Stimulated activated naive CD8-positive, alpha-beta T cell treated with anti-CD3 and anti-CD28 coated beads, Interleukin-15, Interleukin-2, amounts not matched to agents 100 U/mL and 50 U/mL, for 24 hours (primary cell): Measurements from ENCODE around the gene BLOC1S3.

Source experiments
- ATAC-seq: fragments of 150-1000 bp; cut with Tn5 transposase; one replicate; pipeline ENCODE4 v1.10.0; 2021
- DNase-seq: peaks from one replicate; pipeline ENCODE4 v3.0.0; 2021

Gene BLOC1S3

DNA sequence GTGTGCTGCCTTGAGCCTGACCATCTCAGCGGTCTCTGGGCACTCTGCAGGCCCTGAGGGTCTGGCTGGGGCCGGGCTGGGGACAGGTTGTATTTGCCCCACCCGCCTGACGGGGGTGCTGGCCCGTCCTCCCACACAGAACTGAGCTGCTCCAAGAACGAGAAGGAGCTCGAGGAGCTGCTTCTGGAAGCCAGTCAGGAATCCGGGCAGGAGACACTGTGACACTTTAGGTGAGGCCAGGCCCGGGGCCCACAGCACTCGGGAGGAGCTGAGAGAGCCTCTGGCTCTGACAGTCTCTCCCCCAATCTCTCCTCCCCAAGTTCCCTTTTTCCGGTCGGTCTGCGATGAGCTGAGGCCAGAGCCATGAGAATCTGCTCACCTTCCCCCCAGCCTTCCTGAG lies 32.3 kb upstream of the BLOC1S3 start:
- ATAC-seq (no peak), DNase-seq (no peak)

DNA sequence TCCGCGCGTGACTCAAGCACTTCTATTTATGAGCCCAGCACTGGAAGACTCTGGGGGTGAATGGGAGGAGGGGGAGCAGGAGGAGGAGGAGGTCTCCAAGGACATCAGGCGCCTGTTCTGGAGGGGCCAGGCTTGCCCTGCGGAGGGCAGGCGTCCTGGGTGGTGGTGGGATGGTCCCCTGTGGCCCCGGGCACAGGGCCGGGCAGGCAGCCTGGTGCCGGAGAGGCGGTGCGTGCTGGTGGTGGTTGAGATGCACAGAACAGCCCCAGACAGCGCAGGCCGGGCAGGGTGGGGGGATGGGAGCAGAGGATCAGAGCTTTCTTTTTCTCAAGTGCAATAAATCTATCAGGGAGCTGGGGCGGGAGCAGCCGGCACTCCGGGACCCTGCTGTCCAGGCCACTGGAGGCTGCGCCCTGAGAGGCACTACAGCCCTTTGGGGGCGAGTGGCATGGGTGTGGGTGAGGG lies 31.8 kb upstream of the BLOC1S3 start:
- no peak for ATAC-seq
- DNase-seq = no peak

DNA sequence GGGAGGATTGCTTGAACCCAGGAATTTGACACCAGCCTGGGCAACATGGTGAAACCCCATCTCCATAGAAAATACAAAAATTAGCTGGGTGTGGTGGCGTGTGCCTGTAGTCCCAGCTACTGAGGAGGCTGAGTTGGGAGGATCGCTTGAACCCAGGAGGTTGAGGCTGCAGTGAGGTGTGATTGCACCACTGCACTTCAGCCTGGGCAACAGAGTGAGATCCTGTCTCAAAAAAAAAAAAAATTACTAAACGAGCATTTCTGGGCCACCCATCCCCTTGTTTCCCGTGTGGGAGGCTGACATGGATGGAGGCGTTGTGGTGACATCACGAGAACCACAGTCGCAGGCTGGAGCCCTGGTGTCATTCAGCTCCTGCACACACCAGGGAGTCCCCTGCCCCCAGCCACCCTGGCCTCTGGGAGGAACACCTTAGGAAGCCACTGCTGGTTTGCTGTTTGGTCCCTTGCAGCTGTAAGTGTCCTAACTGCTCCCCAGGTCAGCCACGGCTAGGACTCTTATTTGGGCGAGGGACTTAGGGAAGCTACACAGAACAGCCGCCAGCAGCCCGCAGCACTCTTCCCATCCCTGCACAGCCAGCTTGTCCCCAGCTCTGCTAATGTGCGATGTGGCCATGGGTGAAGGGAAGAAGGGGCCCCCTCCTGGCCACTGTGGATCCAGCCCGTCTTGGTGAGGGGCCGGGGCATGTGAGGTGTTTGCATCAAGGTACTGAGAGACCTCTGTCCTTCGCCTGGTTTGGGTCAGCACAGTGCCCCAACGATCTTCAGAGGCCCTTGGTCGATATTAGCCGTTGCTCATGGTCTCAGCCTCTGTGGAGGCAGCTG lies 30.5 kb upstream of the BLOC1S3 start:
- DNase-seq (no peak), ATAC-seq (no peak)

DNA sequence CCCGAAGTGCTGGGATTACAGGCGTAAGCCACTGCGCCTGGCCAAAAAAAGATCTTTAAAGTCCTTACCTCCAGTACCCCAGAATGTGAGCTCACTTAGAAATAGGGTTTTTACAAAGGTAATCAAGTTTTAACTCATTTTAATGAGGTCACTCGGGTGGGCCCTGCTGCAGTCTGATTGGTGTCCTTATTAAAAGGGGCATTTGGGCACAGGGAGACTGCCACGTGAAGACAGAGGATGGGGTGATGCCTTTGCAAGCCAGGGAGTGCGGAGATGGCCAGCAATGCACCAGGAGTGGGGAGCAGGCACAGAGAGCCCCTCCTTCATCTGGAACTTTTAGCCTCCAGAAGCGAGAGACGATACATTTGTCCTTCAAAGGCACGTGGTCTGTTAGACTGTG lies 29.5 kb upstream of the BLOC1S3 start:
- ATAC-seq = no peak
- DNase-seq = no peak

DNA sequence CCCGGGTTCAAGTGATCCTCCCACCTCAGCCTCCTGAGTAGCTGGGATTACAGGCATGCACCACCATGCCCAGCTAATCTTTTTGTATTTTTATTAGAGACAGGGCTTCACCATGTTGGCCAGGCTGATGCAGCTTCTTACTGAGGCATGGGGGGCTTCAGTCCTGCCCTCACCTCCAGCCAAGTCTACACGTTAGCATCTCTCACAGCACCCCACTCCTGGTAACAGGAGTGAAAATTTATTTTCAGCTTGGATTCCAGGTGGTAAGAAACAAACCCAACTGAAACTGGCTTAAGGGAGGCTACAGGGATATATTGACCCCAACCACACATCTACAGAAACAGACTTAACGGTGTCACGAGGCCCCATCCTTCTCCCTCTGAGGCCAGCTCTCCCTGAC lies 28.4 kb upstream of the BLOC1S3 start:
- ATAC-seq (no peak), DNase-seq (no peak)

DNA sequence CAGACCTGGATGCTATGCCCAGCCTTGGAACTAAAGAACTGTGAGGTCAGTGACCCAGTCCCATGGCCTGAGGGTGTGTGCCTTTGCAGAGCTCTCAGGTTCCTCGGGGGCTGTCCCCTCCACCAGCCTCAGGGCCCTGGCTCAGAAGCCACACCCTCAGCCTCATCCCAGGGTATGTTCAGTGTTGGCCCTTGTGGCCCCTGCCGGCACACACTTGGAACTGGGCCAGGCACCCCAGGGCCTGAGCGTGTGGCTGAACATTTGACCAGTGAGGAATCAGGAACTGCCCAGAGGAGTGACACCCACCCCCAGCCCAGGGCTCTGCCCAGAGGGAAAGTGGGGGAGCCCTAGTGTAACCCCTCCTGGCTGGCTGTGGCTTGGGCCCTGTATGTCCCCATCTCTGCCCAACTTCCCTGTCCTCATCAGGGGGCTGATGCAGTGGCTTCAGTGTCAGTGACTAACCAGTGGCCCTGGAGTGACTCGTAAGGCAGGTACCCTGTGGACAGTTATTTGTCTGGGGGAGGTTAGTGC lies 27.8 kb upstream of the BLOC1S3 start:
- ATAC-seq (no peak), DNase-seq (no peak)

DNA sequence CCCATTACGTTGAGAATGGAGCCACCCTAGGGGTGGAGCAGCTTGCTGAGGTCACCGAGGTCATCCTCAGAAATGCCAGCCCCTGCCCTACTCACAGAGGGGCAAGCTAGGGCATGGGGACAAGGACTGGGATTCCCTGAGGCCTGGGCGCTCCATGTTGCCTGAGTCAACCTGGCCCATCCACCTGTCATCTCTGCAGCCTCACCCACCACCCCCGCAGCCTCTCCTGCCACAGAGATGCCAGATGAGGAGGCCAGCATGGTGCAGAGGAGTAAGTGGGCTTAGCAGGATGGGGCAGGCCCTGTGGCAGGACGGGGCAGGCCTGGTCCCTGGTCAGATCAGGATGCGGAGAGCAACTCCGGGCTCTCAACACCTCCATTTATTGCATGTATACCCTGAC lies 27.3 kb upstream of the BLOC1S3 start:
- ATAC-seq (no peak), DNase-seq (no peak)

DNA sequence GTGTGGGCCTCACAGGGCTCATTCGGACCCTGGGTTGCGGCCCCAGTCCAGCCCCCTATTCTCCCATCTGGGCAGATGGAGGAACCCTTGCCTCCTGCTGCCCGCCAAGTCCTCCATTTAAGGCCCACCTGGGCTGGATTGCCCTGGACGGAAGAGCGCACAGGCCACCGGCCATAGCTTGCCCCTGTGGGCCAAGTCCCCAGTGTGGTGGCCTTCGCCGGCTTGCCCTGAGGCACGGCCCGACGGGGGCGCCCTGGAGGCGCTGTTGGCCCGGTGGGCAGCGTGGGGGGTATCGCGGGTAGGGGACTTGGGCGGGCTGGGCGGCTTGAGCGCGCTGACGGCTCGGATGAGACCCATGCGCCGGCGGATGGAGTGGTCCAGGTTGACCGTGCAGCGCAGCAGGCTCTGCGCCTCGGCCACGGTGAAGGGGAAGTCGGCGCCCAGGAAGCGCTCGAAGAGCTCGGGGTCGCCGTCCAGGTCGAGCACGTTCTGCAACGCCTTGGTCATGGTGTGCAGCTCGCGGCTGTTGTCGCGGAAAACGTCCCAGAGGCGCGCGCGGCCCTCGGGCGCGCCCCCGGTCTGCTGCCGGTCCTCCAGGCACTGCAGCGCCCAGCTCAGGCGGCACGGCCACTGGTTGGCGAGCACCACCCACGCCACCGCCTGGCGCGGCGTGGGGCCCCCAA lies 26.6 kb upstream of the BLOC1S3 start:
- ATAC-seq (no peak), DNase-seq (no peak)

DNA sequence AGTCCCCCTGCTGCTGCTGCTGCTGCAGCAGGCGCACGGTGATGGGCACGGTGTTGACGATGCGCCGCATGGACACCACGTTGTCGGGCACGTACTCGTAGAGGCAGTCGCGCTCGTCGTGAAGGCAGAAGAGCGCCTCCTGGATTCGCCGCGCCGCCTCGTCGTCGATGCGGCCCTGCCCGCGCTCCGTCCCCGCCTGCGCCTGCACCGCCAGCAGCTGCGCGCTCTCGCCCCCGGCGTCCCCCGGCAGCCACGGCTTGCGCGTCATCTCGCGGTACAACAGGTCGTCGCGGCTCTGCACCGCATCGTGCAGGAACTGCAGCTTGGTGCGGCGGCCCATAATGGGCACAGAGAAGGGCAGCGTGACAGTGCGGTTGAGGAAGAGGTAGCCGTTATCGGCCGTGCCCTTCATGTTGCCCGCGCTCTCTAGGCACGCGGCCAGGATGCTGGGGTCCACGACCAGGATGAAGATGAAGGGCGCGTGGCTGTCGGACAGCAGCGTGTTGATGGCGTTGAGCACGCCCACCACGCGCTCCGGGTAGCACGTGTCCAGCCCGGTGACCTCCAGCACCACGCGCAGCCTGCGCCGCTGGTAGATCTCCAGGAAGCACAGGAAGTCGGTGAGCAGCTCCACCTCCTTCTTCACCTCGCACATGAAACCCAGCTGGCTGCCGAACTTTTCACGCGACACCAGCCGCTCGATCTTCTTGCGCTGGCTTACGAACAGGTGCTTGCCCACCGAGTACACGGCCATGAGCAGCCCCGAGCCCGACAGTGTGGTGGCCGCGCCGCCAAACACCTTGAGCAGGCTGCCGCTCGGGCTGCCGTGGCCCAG lies 25.9 kb upstream of the BLOC1S3 start:
- ATAC-seq (peak; percentile 21), DNase-seq (peak; percentile 51)

DNA sequence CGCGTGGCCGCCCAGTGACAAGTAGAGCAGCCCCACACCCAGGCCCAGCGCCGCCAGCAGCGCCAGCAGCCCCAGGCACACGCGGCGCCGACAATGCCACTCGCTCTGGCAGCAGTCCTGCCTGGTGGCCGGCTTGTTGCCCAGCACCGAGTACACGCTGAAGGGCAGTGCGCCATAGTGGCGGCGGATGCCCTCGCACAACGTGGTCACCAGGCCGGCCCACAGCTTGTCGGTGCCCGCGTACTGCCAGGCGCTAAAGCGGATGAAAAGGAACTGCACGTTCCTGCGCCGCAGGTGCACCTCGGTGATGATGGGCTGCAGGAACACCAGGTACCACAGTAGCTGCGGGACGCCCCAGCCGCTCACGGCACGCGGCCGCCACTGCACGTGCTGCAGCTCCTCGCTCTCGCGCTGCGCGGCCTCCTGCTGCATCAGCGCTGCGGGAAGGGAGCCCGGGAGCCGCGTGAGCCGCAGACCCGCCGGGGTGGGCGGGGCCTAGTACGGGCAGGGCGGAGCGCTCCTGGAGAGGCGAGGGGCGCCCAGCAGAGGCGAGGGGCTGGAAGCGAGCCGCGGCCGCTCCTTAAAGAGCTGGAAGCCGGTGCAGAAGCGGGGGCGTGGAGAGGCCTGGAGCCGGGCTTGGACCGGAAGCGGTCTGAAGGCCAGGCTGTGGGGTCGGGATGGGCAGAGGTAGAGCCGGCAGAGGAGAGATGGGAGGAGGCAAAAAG lies 25.1 kb upstream of the BLOC1S3 start:
- DNase-seq = peak; percentile 51
- ATAC-seq = peak; percentile 7

DNA sequence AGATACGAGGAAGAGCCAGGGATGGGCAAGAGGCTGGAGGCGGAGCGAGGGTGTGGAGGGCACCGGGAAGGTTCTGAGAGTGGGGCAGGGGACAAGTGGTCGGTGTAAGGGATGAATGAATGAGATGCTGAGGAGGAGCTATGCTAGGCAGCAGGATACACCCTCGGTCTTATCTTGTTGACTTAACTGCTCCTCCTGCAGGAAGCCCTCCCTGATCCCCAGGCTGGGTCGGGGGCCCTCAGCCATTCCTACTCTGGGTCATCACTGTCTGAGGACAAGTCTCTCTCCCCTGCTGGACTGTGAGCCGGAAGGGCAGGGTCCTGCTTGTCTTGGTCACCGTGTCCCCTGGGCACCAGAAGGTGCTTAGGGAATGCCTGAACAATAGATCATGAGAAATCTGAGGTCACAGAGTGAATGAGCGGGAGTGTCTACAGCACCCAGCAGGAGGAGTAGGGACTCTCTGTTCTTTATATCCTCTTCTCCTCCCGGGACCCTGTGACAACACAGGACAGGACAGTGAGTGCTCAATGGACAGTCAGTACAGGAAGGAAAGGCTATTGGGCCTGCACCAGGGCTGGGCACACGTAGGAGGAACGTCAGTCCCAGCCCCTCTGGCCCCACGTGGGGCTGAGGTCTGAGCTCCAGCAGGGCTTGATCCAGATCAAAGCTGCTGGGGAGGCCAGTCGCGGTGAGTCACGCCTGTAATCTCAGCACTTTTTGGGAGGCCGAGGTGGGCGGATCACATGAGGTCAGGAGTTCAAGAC lies 24.3 kb upstream of the BLOC1S3 start:
- DNase-seq = peak; percentile 33
- ATAC-seq = no peak

DNA sequence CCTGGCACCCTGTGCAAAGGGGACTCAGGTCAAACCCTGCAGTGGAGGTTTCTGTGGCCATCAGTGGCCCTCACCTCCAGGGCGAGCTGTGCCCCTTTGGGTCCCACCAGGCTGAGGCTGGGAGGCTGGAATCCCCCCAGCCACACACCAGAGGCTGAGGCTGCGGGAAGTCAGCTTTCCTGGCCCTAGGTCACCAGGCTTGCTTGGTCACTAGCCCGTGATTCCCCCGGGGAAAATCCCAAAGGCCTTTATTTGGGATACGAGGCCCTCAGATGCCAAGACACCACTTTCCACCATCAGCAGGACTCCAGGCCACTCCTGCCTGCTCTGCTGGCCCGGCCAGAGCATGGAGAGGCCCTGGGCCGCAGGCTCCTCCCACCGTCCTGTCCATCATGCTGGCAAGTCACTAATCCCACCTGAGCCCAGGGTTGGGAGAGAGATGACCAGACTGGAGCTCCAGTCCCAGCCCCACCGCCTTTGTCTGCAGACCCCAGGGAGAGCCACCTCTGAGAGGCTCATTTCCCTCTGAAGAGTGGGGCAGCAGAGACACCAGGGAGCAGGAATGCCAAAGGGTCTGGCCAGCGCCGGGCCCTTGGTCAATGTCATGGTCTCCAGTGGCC lies 22.5 kb upstream of the BLOC1S3 start:
- DNase-seq (no peak), ATAC-seq (no peak)

DNA sequence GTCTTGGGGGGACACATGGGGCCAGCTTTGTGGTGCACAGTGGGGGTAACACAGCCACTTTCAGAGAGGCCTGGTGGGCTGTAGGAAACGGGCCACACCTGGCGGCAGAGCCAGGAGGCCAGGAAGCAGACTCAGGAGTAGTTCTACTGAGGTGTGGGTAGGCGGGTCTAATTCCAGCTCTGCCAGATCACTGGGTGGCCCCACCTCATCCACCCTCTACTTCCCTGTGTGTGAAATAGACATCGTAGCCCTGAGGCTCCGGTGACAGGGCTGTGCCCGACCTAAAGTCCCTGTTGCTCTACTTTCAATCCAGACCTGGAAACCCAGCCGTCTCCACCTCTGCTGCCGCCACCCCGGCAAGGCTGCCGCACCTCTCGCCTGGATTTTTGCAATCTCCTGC lies 21.8 kb upstream of the BLOC1S3 start:
- DNase-seq (no peak), ATAC-seq (no peak)

DNA sequence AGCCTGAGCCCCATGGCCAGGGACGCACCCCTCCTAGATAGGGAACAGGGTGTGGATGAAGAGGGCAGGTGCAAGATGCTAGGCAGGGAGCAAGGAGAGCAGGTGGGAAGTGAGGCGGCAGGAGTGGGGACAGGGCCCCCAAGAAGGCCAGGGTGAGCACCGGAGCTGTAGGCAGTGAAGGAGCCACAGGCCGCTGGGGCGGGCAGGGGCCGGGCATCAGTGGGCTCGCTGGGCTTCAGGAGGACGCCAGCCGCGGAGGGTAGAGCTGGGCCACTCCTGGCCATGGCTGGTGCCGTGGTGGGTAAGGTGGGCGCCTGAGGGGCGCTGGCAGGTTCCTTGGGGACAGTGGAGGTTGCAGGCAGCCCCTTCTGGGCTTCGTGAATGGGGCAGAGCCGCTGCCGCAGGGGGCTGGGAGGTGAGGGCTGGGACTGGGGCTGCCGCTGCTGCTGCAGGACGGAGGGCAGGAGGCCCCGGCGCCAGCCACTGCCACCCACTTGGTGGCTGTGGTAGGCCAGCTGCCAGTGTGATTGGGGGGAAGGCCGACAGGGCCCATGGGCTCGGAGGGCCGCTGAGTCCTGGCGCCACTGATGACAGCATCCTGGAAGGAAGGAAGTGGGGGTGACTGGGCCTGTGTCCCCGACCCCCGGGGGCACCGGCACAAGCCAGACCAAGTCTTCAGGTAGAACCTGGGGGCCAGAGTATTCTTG lies 19.9 kb upstream of the BLOC1S3 start:
- DNase-seq (no peak), ATAC-seq (no peak)

DNA sequence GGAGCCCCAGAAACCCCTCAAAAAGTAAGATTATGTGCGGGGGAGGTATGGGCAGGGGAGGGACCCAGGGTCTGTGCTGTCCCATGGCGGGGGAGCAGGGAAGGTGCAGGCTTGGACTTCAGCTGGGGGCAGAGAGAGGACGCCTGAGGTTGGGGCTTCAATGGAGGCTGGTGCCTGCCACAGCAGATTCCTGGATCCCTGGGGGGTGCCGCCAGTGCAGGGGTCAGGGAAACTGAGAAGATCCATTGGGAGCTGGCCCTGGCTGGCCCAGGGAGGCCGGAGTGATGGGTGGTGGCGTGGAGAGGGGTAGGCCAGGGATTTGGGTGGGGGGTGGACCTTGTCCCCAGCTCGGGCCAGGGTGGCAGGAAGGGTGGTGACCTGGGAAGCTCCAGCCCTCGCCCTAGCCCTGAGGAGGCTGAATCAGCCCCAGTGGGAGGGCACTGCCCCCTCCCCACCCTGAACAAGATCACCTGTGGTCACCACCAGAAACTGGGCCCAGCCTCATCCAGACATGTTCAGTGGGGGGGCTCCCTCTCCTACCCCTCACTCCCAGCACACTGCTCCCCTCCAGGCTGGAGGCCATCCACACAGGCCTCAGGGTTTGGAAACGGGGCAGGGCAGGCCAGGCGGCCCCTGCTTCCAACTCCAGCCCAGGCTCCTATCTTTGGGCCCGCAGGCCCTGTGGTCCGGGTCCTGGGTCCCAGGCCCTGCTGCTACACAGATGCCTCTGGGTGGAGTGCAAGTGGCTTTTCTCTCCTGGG lies 19.2 kb upstream of the BLOC1S3 start:
- DNase-seq = no peak
- ATAC-seq = no peak

DNA sequence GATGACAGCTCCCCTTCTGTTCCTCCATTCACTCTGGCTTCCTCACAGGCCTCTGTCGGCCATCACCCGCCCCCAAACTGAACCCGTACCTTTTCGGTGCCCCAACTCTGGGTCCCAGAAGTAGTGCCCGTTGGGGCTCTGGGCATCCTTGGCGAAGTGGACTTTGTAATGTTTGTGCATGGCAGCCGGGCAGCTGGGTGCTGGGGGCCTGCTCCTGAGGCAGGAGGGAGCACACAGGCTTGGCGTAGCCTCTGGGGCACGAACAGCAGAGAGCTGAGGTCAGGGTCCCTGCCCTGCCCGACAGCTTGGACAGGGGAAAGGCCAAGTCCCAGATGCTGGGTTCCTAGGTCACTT lies 18.6 kb upstream of the BLOC1S3 start:
- ATAC-seq (no peak), DNase-seq (no peak)

DNA sequence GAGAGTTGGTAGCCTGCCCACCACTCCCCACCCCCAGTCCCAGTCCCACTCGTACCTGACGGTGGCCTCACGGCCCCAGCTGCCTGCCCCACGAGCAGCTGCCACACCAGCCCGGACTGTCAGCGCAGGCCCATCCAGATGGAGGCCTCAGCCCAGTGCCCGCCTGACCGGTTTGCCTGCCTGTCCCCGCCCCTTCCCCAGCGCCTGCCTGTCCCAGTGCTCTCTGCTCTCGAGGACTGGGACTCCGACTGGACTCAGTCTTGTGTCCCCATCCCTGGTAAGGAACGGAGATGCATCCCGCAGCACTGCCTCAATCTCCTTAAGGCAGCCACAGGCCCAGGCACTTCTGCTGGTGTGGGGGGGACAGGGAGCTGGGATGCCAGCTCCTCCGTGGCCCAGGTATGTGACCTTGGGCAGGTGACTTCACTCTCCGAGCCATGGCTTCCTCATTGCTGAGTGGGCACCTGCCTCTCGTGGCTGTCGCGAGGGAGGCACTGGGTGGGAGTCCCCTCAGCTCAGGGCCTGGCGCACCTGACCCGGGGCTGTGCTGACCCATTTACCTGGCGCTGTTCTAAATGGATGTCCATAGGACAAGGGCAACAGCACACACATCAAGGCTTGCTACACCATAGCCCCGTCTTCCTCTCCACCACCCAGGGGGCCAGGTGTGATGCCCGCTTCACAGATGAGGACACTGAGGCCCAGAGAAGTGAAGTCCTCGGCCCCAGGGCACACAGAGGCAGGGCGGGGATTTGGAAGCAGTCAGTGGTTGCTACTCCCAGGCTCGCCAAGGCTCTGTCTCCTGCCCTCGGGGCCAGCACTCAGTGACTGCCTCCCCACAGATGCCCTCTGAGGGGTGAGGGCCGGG lies 17.5 kb upstream of the BLOC1S3 start, which contains the start of gene NKPD1:
NKPD1 (minus strand) TSS at position 113 of the 868 bp plus-strand sequence. CDS start 832 bp downstream, outside the sequence.
- no peak for DNase-seq
- no peak for ATAC-seq
